Measurements from ENCODE around the gene NOS1AP. TPM values are rescaled to one million over a fixed set of nuclear protein-coding genes. Genes with fewer than 3 reads are reported as not detected.
A peak's percentile ranks its signal among the peaks of the same experiment; 100 is the strongest.
"Not testable (repeated sequence)": the region's sequence is repeated elsewhere in the genome, so short reads cannot be mapped to it uniquely, and the experiment has no call there.

NOS1AP gene
- total RNA-seq, 2 experiments from 2014 or later: not detected

- H3K36me3 Mint-ChIP-seq; ATAC-seq; CTCF ChIA-PET; H3K27ac Mint-ChIP-seq; H3K4me3 Mint-ChIP-seq; H3K9me3 Mint-ChIP-seq (ENCODE audit: low read depth); H3K4me1 Mint-ChIP-seq; DNase-seq: not testable (repeated sequence)
- H3K27me3 Mint-ChIP-seq: peaks cover 77% of the 10 kb centered on the region
These were observed 2.7 kb upstream of the NOS1AP start for GRCh38 chr1:162066836-162067235.

GRCh38 chr1:162067466-162067865, 2.0 kb upstream of the NOS1AP start:
- peaks cover 78% of the 10 kb centered on the region for H3K27me3 Mint-ChIP-seq
- CTCF ChIA-PET: no interaction called here
- H3K27ac Mint-ChIP-seq: no peak overlapping the region
- H3K36me3 Mint-ChIP-seq: no peaks in the 10 kb centered on the region
- ATAC-seq: no peak
- no peaks in the 10 kb centered on the region for H3K9me3 Mint-ChIP-seq (ENCODE audit: low read depth)
- DNase-seq: no peak
- H3K4me1 Mint-ChIP-seq: peaks cover 2% of the 10 kb centered on the region
- no peak overlapping the region for H3K4me3 Mint-ChIP-seq

GRCh38 chr1:162068301-162068700, 1.2 kb upstream of the NOS1AP start:
- Mint-ChIP-seq H3K4me1 (peaks cover 2% of the 10 kb centered on the region), H3K9me3 (ENCODE audit: low read depth) (no peaks in the 10 kb centered on the region), H3K36me3 (no peaks in the 10 kb centered on the region), H3K4me3 (no peak overlapping the region), H3K27me3 (peaks cover 76% of the 10 kb centered on the region), H3K27ac (no peak overlapping the region)
- ATAC-seq (no peak), DNase-seq (no peak)
- CTCF ChIA-PET: no interaction called here

GRCh38 chr1:162070094-162070748, 730 bp downstream of the NOS1AP start:
- no peak for ATAC-seq
- no peak for DNase-seq
- H3K4me3 Mint-ChIP-seq: peak overlapping the region; percentile 70
- H3K36me3 Mint-ChIP-seq: no peaks in the 10 kb centered on the region
- CTCF ChIA-PET: interaction anchor here (1.0 kb wide), 1 partner anchor 14 kb away, joined by 4 read pairs; no protein-coding TSS in a partner anchor
- peaks cover 69% of the 10 kb centered on the region for H3K27me3 Mint-ChIP-seq
- H3K4me1 Mint-ChIP-seq: peaks cover 2% of the 10 kb centered on the region
- H3K27ac Mint-ChIP-seq: no peak overlapping the region
- no peaks in the 10 kb centered on the region for H3K9me3 Mint-ChIP-seq (ENCODE audit: low read depth)

- CTCF ChIA-PET: no interaction called here
- H3K9me3 Mint-ChIP-seq (ENCODE audit: low read depth): no peaks in the 10 kb centered on the region
- H3K36me3 Mint-ChIP-seq: no peaks in the 10 kb centered on the region
- H3K27ac Mint-ChIP-seq: no peak overlapping the region
- H3K27me3 Mint-ChIP-seq: peaks cover 71% of the 10 kb centered on the region
- peaks cover 2% of the 10 kb centered on the region for H3K4me1 Mint-ChIP-seq
- H3K4me3 Mint-ChIP-seq: no peak overlapping the region
- no peak for ATAC-seq
- DNase-seq: no peak
These were observed 1.3 kb downstream of the NOS1AP start for GRCh38 chr1:162070825-162071224.

GRCh38 chr1:162072740-162073139, 3.2 kb downstream of the NOS1AP start:
- peaks cover 71% of the 10 kb centered on the region for H3K27me3 Mint-ChIP-seq
- CTCF ChIA-PET: no interaction called here

GRCh38 chr1:162074276-162075005, 5.0 kb downstream of the NOS1AP start:
- ATAC-seq: no peak
- Mint-ChIP-seq H3K36me3 (no peaks in the 10 kb centered on the region), H3K4me1 (no peaks in the 10 kb centered on the region), H3K9me3 (ENCODE audit: low read depth) (no peaks in the 10 kb centered on the region), H3K27me3 (peaks cover 69% of the 10 kb centered on the region), H3K4me3 (no peak overlapping the region), H3K27ac (no peak overlapping the region)
- no peak for DNase-seq
- CTCF ChIA-PET: interaction anchor here (0.6 kb wide), 1 partner anchor 15 kb away, joined by 3 read pairs; no protein-coding TSS in a partner anchor

More at GRCh38 chr1:162072740-162073139, 3.2 kb downstream of the NOS1AP start:
- H3K36me3 Mint-ChIP-seq: no peaks in the 10 kb centered on the region
- DNase-seq: no peak
- no peaks in the 10 kb centered on the region for H3K9me3 Mint-ChIP-seq (ENCODE audit: low read depth)
- H3K27ac Mint-ChIP-seq: no peak overlapping the region
- H3K4me3 Mint-ChIP-seq: no peak overlapping the region
- no peak for ATAC-seq
- peaks cover 2% of the 10 kb centered on the region for H3K4me1 Mint-ChIP-seq

- H3K27ac Mint-ChIP-seq: no peak overlapping the region
- H3K9me3 Mint-ChIP-seq (ENCODE audit: low read depth): no peaks in the 10 kb centered on the region
- H3K4me3 Mint-ChIP-seq: no peak overlapping the region
- H3K4me1 Mint-ChIP-seq: no peaks in the 10 kb centered on the region
- ATAC-seq: no peak
- DNase-seq: no peak
- CTCF ChIA-PET: interaction anchor here (0.7 kb wide), 1 partner anchor 274 kb away, joined by 3 read pairs; no protein-coding TSS in a partner anchor
- H3K36me3 Mint-ChIP-seq: no peaks in the 10 kb centered on the region
- H3K27me3 Mint-ChIP-seq: peaks cover 59% of the 10 kb centered on the region
These were observed 6.4 kb downstream of the NOS1AP start for GRCh38 chr1:162075862-162076261.

GRCh38 chr1:162077648-162078299, 8.3 kb downstream of the NOS1AP start:
- H3K4me1 Mint-ChIP-seq: no peaks in the 10 kb centered on the region
- H3K36me3 Mint-ChIP-seq: no peaks in the 10 kb centered on the region
- H3K27ac Mint-ChIP-seq: no peak overlapping the region
- CTCF ChIA-PET: no interaction called here
- no peak for ATAC-seq
- H3K27me3 Mint-ChIP-seq: peaks cover 40% of the 10 kb centered on the region
- no peaks in the 10 kb centered on the region for H3K9me3 Mint-ChIP-seq (ENCODE audit: low read depth)
- DNase-seq: no peak
- H3K4me3 Mint-ChIP-seq: no peak overlapping the region

GRCh38 chr1:162079030-162079429, 9.5 kb downstream of the NOS1AP start:
- H3K4me1 Mint-ChIP-seq: no peaks in the 10 kb centered on the region
- H3K4me3 Mint-ChIP-seq: no peak overlapping the region
- CTCF ChIA-PET: no interaction called here
- DNase-seq (no peak), ATAC-seq (no peak)
- H3K27me3 Mint-ChIP-seq: peaks cover 34% of the 10 kb centered on the region
- H3K27ac Mint-ChIP-seq: no peak overlapping the region
- no peaks in the 10 kb centered on the region for H3K9me3 Mint-ChIP-seq (ENCODE audit: low read depth)
- H3K36me3 Mint-ChIP-seq: no peaks in the 10 kb centered on the region

GRCh38 chr1:162080472-162081015, 11.1 kb downstream of the NOS1AP start:
- no peak overlapping the region for H3K4me3 Mint-ChIP-seq
- no peaks in the 10 kb centered on the region for H3K36me3 Mint-ChIP-seq
- H3K27me3 Mint-ChIP-seq: peaks cover 31% of the 10 kb centered on the region
- CTCF ChIA-PET: no interaction called here
- H3K9me3 Mint-ChIP-seq (ENCODE audit: low read depth): no peaks in the 10 kb centered on the region
- H3K4me1 Mint-ChIP-seq: no peaks in the 10 kb centered on the region
- no peak for ATAC-seq
- no peak overlapping the region for H3K27ac Mint-ChIP-seq
- no peak for DNase-seq

GRCh38 chr1:162081316-162081715, 11.8 kb downstream of the NOS1AP start:
- H3K4me3 Mint-ChIP-seq: no peak overlapping the region
- H3K36me3 Mint-ChIP-seq: no peaks in the 10 kb centered on the region
- H3K27me3 Mint-ChIP-seq: peaks cover 25% of the 10 kb centered on the region
- no peaks in the 10 kb centered on the region for H3K9me3 Mint-ChIP-seq (ENCODE audit: low read depth)
- CTCF ChIA-PET: no interaction called here
- no peak overlapping the region for H3K27ac Mint-ChIP-seq
- H3K4me1 Mint-ChIP-seq: no peaks in the 10 kb centered on the region
- DNase-seq (no peak), ATAC-seq (no peak)

- DNase-seq; H3K27ac Mint-ChIP-seq; H3K4me3 Mint-ChIP-seq; H3K4me1 Mint-ChIP-seq; ATAC-seq; H3K36me3 Mint-ChIP-seq; CTCF ChIA-PET; H3K9me3 Mint-ChIP-seq (ENCODE audit: low read depth): not testable (repeated sequence)
- H3K27me3 Mint-ChIP-seq: peaks cover 25% of the 10 kb centered on the region
These were observed 12.6 kb downstream of the NOS1AP start for GRCh38 chr1:162082080-162082479.

Data from activated CD8-positive, alpha-beta memory T cell treated with anti-CD3 and anti-CD28 coated beads, Interleukin-2, amount 10 ng/mL, durations not matched to agents 7 days and 5 days (primary cell).